RPMI8226 (cell line): ENCODE measurements around the gene MRGPRF.

Experiments
- DNase-seq: peaks from one replicate; pipeline ENCODE4 v3.0.0-alpha.2; 2015

MRGPRF gene

GRCh38 chr11:69018924-69019323, 5.9 kb upstream of the MRGPRF start:
- DNase-seq = no peak

GRCh38 chr11:69017951-69018350, 4.9 kb upstream of the MRGPRF start:
- no peak for DNase-seq

- no peak for DNase-seq
Observed at GRCh38 chr11:69014898-69015549, 2.0 kb upstream of the MRGPRF start.

- no peak for DNase-seq
Observed at GRCh38 chr11:69014084-69014851, 1.2 kb upstream of the MRGPRF start.

GRCh38 chr11:69012092-69013008, 696 bp downstream of the MRGPRF start:
- DNase-seq = no peak

- no peak for DNase-seq
Observed at GRCh38 chr11:69011624-69012091, 1.4 kb downstream of the MRGPRF start.

- peak; percentile 52 for DNase-seq
Observed at GRCh38 chr11:69010964-69011623, 2.0 kb downstream of the MRGPRF start.

- DNase-seq = no peak
Observed at GRCh38 chr11:69010361-69010891, 2.6 kb downstream of the MRGPRF start.

- no peak for DNase-seq
Observed at GRCh38 chr11:69009441-69010211, 3.4 kb downstream of the MRGPRF start.

- DNase-seq = no peak
Observed at GRCh38 chr11:69008737-69009440, 4.2 kb downstream of the MRGPRF start.

GRCh38 chr11:69007975-69008381, 5.1 kb downstream of the MRGPRF start:
- DNase-seq = no peak

GRCh38 chr11:69006816-69007215, 6.2 kb downstream of the MRGPRF start:
- no peak for DNase-seq

GRCh38 chr11:69005631-69006368, 7.2 kb downstream of the MRGPRF start:
- DNase-seq = no peak

- DNase-seq = no peak
Observed at GRCh38 chr11:69005183-69005630, 7.8 kb downstream of the MRGPRF start.

GRCh38 chr11:69004411-69005182, 8.4 kb downstream of the MRGPRF start:
- DNase-seq = no peak

GRCh38 chr11:69003866-69004367, 9.1 kb downstream of the MRGPRF start:
- no peak for DNase-seq

- DNase-seq = no peak
Observed at GRCh38 chr11:69003301-69003865, 9.7 kb downstream of the MRGPRF start.

GRCh38 chr11:69002570-69003231, 10.3 kb downstream of the MRGPRF start:
- no peak for DNase-seq
